Activated naive CD8-positive, alpha-beta T cell treated with anti-CD3 and anti-CD28 coated beads for 36 hours (primary cell): ENCODE data around the gene IRX6. TPM values are rescaled to one million over a fixed set of nuclear protein-coding genes. Genes with fewer than 3 reads are reported as not detected.

Experiments
- DNase-seq: peaks from one replicate; pipeline ENCODE4 v3.0.0; 2021
- H3K27ac Mint-ChIP-seq: one replicate; pipeline ENCODE4 v1.8.0; 2022; ENCODE audit warnings: mild to moderate bottlenecking, moderate library complexity, mixed read lengths
- H3K27me3 Mint-ChIP-seq: one replicate; pipeline ENCODE4 v1.8.0; 2022; ENCODE audit warnings: mild to moderate bottlenecking, mixed read lengths
- H3K36me3 Mint-ChIP-seq: one replicate; pipeline ENCODE4 v1.8.0; 2021; ENCODE audit warnings: mild to moderate bottlenecking, mixed read lengths
- H3K4me1 Mint-ChIP-seq: one replicate; pipeline ENCODE4 v1.8.0; 2021; ENCODE audit warnings: mixed read lengths
- H3K4me3 Mint-ChIP-seq: one replicate; pipeline ENCODE4 v1.8.0; 2022; ENCODE audit warnings: mild to moderate bottlenecking, moderate library complexity, mixed read lengths
- H3K9me3 Mint-ChIP-seq: one replicate; pipeline ENCODE4 v1.8.0; 2022; ENCODE audit warnings: mixed read lengths
- total RNA-seq, 2 experiments: library from RNA; stranded (reverse); gene quantifications; one replicate each; pipeline ENCODE4 v1.2.3, GENCODE V29; 2021

IRX6 gene
- total RNA-seq, 2 experiments from 2014 or later = not detected

GRCh38 chr16:55297062-55297909, 26.7 kb upstream of the IRX6 start:
- no peak overlapping the region for H3K4me3 Mint-ChIP-seq
- H3K9me3 Mint-ChIP-seq = no peaks in the 10 kb centered on the region
- DNase-seq = no peak
- peaks cover 25% of the 10 kb centered on the region for H3K27me3 Mint-ChIP-seq
- H3K4me1 Mint-ChIP-seq = no peaks in the 10 kb centered on the region
- H3K27ac Mint-ChIP-seq = no peak overlapping the region
- H3K36me3 Mint-ChIP-seq = no peaks in the 10 kb centered on the region

DNA sequence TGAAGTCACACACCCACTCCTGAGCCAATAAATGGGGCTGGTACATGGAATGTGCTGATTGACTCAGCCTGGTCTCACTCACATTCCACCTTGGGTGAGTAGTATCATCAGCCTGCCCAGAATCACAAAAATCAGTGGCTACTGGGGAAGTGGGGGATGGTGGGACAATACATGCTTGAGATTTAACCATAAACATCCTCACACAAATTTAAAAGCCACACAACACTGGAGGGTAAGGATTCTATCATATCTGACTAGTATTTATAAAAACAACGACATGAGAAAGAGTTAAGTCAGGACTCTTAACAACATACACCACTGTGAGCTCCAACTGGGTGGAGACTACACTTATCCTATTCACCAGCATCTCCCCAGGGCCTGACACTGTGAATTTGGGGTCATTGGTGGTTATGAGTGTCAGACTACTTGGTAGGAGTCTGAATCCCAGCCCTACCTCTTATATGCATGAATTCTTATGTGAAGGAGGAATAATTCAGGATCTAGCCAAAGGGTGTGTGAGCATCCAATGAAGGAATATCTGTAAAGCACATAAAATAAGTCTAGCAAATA, 26.0 kb upstream of the IRX6 start:
- Mint-ChIP-seq H3K4me3 (no peak overlapping the region), H3K4me1 (no peaks in the 10 kb centered on the region)
- no peak for DNase-seq

DNA sequence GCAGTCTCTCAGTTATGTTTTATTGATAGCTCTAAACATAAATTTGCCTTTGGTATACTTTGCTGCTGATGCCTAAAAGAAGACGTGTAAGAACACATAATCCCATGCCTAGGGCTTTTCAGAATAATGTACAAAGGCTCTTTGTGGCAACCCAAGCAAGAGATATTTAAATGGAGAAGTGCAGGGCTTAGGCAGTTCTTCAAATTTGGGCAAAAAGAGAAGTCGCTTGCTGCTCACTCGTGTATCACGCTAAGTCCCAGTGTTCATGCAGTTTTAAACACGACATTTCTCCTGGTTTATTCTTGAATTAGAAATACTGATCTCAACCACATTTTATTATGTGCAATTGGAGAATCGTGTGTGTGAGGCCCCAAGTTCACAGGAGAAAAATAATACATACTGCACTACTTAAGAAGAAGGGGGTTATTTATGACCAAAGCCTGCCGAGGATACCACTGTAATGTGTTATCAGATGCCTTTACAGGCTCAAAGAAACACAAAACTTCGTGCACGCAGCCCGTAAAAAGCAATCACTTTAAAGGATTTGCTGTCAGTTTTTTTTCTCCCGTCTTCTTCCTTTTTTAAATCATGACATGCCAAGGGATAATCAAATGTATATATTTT, 22.5 kb upstream of the IRX6 start:
- DNase-seq = no peak
- H3K4me3 Mint-ChIP-seq = no peak overlapping the region
- no peaks in the 10 kb centered on the region for H3K36me3 Mint-ChIP-seq
- no peaks in the 10 kb centered on the region for H3K9me3 Mint-ChIP-seq
- H3K27me3 Mint-ChIP-seq = peaks cover 24% of the 10 kb centered on the region
- H3K27ac Mint-ChIP-seq = no peak overlapping the region
- no peaks in the 10 kb centered on the region for H3K4me1 Mint-ChIP-seq

More for the DNA sequence above, 26.0 kb upstream of the IRX6 start:
- Mint-ChIP-seq H3K9me3 (no peaks in the 10 kb centered on the region), H3K27me3 (peaks cover 26% of the 10 kb centered on the region), H3K36me3 (no peaks in the 10 kb centered on the region), H3K27ac (no peak overlapping the region)

GRCh38 chr16:55302635-55303034, 21.4 kb upstream of the IRX6 start:
- H3K4me1 Mint-ChIP-seq = no peaks in the 10 kb centered on the region
- H3K27ac Mint-ChIP-seq = no peak overlapping the region
- H3K4me3 Mint-ChIP-seq = no peak overlapping the region
- no peak for DNase-seq
- peaks cover 25% of the 10 kb centered on the region for H3K27me3 Mint-ChIP-seq
- no peaks in the 10 kb centered on the region for H3K36me3 Mint-ChIP-seq
- H3K9me3 Mint-ChIP-seq = no peaks in the 10 kb centered on the region

GRCh38 chr16:55308973-55309372, 15.0 kb upstream of the IRX6 start:
- Mint-ChIP-seq H3K9me3 (peaks cover 1% of the 10 kb centered on the region), H3K36me3 (no peaks in the 10 kb centered on the region), H3K4me1 (no peaks in the 10 kb centered on the region)

DNA sequence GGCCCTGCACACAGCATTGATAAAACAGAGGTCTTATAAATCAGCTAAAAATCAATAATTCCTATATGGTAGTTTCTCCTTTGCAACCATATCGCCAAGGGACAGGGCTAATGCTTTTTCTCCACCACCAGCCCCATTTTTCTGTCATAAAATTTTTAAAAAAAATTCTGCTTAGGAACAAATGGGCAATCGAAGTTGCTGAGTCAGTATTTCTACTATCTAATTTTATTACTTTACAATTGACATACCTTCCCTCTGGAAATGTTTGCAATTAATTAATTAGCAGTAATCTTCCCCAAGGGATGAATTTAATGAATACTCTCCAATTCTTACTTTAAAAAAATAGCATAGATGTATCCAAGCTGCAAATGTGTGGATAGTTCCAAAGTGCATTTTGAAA, 1.7 kb upstream of the IRX6 start:
- H3K4me1 Mint-ChIP-seq = no peaks in the 10 kb centered on the region
- H3K9me3 Mint-ChIP-seq = no peaks in the 10 kb centered on the region
- H3K4me3 Mint-ChIP-seq = no peak overlapping the region
- H3K27me3 Mint-ChIP-seq = peaks cover 48% of the 10 kb centered on the region
- DNase-seq = no peak
- no peak overlapping the region for H3K27ac Mint-ChIP-seq
- H3K36me3 Mint-ChIP-seq = no peaks in the 10 kb centered on the region

More at GRCh38 chr16:55308973-55309372, 15.0 kb upstream of the IRX6 start:
- Mint-ChIP-seq H3K27ac (no peak overlapping the region), H3K27me3 (peaks cover 9% of the 10 kb centered on the region), H3K4me3 (no peak overlapping the region)
- no peak for DNase-seq

GRCh38 chr16:55324285-55325079, 479 bp downstream of the IRX6 start:
- Mint-ChIP-seq H3K4me3 (no peak overlapping the region), H3K27ac (no peak overlapping the region), H3K9me3 (no peaks in the 10 kb centered on the region), H3K27me3 (peaks cover 64% of the 10 kb centered on the region), H3K36me3 (no peaks in the 10 kb centered on the region), H3K4me1 (no peaks in the 10 kb centered on the region)
- DNase-seq = no peak

DNA sequence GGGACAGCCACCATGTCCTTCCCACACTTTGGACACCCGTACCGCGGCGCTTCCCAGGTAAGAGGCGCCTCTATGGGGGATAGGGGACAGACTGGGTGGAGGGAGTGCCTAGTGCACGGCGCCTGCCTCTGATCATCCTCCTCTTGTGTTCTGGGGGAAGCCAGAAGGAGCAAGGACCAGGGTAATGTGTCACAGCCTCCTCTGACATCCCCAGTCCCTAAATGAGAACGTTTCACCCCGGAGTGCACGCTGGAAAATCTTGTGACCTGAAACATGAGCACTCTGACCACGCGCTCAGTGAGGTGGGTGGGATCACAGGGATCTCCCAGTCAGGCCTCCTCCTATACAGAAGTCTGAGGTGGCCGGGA, 1.1 kb downstream of the IRX6 start:
- H3K27me3 Mint-ChIP-seq = peaks cover 70% of the 10 kb centered on the region
- no peak for DNase-seq
- no peak overlapping the region for H3K27ac Mint-ChIP-seq
- no peaks in the 10 kb centered on the region for H3K36me3 Mint-ChIP-seq
- no peaks in the 10 kb centered on the region for H3K9me3 Mint-ChIP-seq
- H3K4me3 Mint-ChIP-seq = no peak overlapping the region
- no peaks in the 10 kb centered on the region for H3K4me1 Mint-ChIP-seq

DNA sequence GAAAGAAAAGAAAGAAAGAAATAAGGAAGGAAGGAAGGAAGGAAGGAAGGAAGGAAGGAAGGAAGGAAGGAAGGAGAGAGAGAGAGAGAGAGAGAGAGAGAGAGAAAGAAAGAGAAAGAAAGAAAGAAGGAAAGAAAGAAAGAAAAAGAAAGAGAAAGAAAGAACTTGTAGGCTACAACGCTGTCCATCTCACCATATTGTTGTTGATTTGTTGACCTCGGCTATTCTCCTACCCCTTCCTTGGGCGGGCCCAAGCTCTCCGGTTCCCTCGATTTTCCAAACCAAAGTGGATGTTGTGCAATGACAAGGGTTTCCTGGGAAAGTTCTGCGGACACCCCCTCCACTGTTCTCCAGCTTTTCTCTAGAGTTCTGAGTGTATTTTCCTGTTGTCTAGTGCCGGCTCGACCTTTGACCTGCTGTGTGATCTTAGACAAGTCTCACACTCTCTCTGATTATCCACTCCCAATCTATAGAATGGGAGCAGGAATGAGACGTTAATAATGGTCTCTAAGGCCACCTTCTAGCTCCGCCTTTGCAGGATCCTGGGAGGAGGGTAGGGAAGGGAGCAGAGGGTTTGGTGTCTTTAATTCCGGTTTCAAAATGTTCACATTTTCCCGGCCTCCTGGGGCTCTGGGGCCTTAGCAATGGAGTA, 1.6 kb downstream of the IRX6 start:
- H3K36me3 Mint-ChIP-seq = no peaks in the 10 kb centered on the region
- H3K4me1 Mint-ChIP-seq = no peaks in the 10 kb centered on the region
- no peak for DNase-seq
- H3K27ac Mint-ChIP-seq = no peak overlapping the region
- no peaks in the 10 kb centered on the region for H3K9me3 Mint-ChIP-seq
- H3K27me3 Mint-ChIP-seq = peaks cover 75% of the 10 kb centered on the region
- H3K4me3 Mint-ChIP-seq = no peak overlapping the region

- H3K27ac Mint-ChIP-seq = no peak overlapping the region
- no peak overlapping the region for H3K4me3 Mint-ChIP-seq
- H3K9me3 Mint-ChIP-seq = no peaks in the 10 kb centered on the region
- H3K36me3 Mint-ChIP-seq = no peaks in the 10 kb centered on the region
- peaks cover 84% of the 10 kb centered on the region for H3K27me3 Mint-ChIP-seq
- H3K4me1 Mint-ChIP-seq = peaks cover 7% of the 10 kb centered on the region
- DNase-seq = no peak
Observed at GRCh38 chr16:55326261-55327092, 2.5 kb downstream of the IRX6 start.

DNA sequence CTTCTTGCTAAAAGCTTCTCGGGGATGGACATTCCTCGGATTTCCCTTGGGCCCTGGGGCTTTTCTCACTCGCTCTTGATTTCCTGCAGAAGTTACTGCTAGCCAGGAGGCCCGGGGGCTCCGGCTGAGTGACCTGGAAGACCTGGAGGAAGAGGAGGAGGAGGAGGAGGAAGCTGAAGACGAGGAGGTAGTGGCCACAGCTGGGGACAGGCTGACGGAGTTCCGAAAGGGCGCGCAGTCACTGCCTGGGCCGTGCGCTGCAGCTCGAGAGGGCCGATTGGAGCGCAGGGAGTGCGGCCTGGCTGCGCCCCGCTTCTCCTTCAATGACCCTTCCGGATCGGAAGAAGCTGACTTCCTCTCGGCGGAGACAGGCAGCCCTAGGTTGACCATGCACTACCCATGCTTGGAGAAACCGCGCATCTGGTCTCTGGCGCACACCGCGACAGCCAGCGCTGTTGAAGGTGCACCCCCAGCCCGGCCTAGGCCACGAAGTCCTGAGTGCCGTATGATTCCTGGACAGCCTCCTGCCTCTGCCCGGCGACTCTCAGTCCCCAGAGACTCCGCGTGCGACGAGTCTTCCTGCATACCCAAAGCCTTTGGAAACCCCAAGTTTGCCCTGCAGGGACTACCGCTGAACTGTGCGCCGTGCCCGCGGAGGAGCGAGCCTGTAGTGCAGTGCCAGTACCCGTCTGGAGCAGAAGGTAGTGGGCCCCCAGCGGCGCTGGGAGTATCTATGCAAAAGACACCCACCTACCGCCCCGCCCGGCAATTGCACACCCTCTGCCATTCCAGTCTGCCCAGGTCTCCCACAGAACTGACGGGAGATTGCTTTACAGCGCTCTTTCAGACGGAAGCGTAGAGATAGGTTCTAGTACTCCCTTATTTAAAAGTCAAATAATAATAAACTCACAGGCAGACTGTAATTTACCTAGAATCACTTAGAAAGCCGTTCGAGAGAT, 4.9 kb downstream of the IRX6 start:
- Mint-ChIP-seq H3K9me3 (no peaks in the 10 kb centered on the region), H3K4me3 (no peak overlapping the region), H3K27ac (no peak overlapping the region), H3K36me3 (no peaks in the 10 kb centered on the region), H3K27me3 (peaks cover 86% of the 10 kb centered on the region), H3K4me1 (peaks cover 7% of the 10 kb centered on the region)
- no peak for DNase-seq

DNA sequence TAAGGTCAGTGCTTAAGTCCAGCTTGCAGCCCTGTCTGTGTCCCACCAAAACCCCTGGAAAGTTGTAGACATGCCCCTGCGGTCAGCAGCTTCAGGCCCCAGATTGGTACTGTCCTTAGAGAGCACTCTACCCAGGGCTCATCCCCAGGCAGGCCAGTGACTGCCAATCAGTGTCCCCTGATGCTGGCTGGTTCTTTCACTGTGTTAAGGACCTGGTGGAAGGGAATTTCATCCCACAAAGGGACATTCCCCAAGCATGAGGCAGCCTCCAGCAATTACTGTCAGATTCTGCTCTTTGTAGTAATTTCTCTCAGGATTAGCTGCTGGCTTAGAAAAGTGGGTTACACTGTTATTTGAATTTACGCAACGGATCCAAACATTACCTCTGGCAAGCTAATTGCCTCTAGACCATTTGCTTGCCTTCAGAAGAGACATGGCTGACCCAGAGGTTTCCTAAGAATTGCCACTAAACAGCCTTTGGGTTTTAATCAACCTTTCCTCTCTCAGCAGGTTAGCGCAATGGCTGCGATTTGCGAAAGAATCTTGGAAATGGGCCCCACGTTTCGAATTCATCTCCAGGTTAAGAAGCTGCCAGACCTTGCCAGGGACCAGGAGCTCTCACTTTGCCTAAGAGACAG, 5.9 kb downstream of the IRX6 start:
- H3K36me3 Mint-ChIP-seq = no peaks in the 10 kb centered on the region
- DNase-seq = no peak
- H3K4me3 Mint-ChIP-seq = no peak overlapping the region
- no peak overlapping the region for H3K27ac Mint-ChIP-seq
- peaks cover 7% of the 10 kb centered on the region for H3K4me1 Mint-ChIP-seq
- H3K9me3 Mint-ChIP-seq = no peaks in the 10 kb centered on the region
- peaks cover 80% of the 10 kb centered on the region for H3K27me3 Mint-ChIP-seq
